GM12878 (cell line): ENCODE measurements around the gene TBC1D20. TPM values are rescaled to one million over a fixed set of nuclear protein-coding genes. Genes with fewer than 3 reads are reported as not detected.

ENCODE experiments used
- ATAC-seq: fragments of 200-7000 bp; cut with Tn5 transposase; 3 replicates; pipeline ENCODE4 v1.9.1; 2020; ENCODE audit warnings: mild to moderate bottlenecking, moderate library complexity
- BruUV-seq: library from RNA; stranded (reverse); fragments of 400-500 nt; replicated peaks from 2 replicates; lab custom pipeline; 2021; lab: Mats Ljungman, UMichigan
- CTCF ChIA-PET: fragments of 300-600 bp; sonication (Branson Sonifier 250); formaldehyde crosslinking; extraction: SDS; loops from one replicate; lab custom pipeline; 2021; ENCODE audit warnings: inconsistent platforms; lab: Yijun Ruan, JAX
- POLR2A ChIA-PET: fragments of 350-600 bp; formaldehyde crosslinking; extraction: SDS; loops from one replicate; lab custom pipeline; 2021; ENCODE audit warnings: inconsistent platforms; lab: Charles Lee
- RAD21 ChIA-PET: fragments of 300-600 bp; sonication (Branson Sonifier 250); formaldehyde crosslinking; loops from one replicate; lab custom pipeline; 2023; ENCODE audit warnings: antibody characterized with exemption; ENCODE audit not compliant: unreplicated experiment; lab: Charles Lee
- SMC1A ChIA-PET: fragments of 300-600 bp; sonication (Branson Sonifier 250); formaldehyde crosslinking; loops from one replicate; lab custom pipeline; 2023; ENCODE audit not compliant: unreplicated experiment, uncharacterized antibody; lab: Charles Lee
- DNase-seq: peaks from one replicate; pipeline ENCODE4 v3.0.0-alpha.2; 2011; ENCODE audit warnings: low read depth, low spot score
- FAIRE-seq: peaks from 3 replicates; lab custom pipeline; 2011; peaks lifted over from hg19 to GRCh38; lab: Jason Lieb, UNC
- H2AFZ ChIP-seq: 2 replicates; pipeline ENCODE4 v1.6.0; 2011; ENCODE audit warnings: low read depth, low read length, control low read depth; ENCODE audit not compliant: control insufficient read depth
- H3K27ac ChIP-seq: 2 replicates; pipeline ENCODE4 v1.5.1; 2011; ENCODE audit warnings: control low read depth; ENCODE audit not compliant: control insufficient read depth, insufficient read depth
- H3K27me3 ChIP-seq, 2 experiments: replicated peaks in 1 of 2; 2 replicates each; pipeline versions ENCODE4 v1.6.0 to v1.6.1; 2011; ENCODE audit warnings: low read length in 1 of 2; ENCODE audit not compliant: control insufficient read depth in 2 of 2, insufficient read depth in 2 of 2
- H3K36me3 ChIP-seq, 2 experiments: 2 replicates each; pipeline ENCODE4 v1.5.1; 2011; ENCODE audit warnings: low read length in 1 of 2; ENCODE audit not compliant: control insufficient read depth in 2 of 2, insufficient read depth in 2 of 2
- H3K4me1 ChIP-seq: 2 replicates; pipeline ENCODE4 v1.6.1; 2011; ENCODE audit warnings: mild to moderate bottlenecking, low read length, moderate library complexity, mixed read lengths; ENCODE audit not compliant: control insufficient read depth, insufficient read depth
- H3K4me2 ChIP-seq: 2 replicates; pipeline ENCODE4 v1.6.0; 2011; ENCODE audit warnings: control low read depth; ENCODE audit not compliant: control insufficient read depth, insufficient read depth
- H3K4me3 ChIP-seq: fragments of 200-600 bp; sonication (generic); 2 replicates; pipeline ENCODE4 v1.5.1; 2016
- H3K79me2 ChIP-seq: 2 replicates; pipeline ENCODE4 v1.6.0; 2011; ENCODE audit warnings: low read length; ENCODE audit not compliant: control insufficient read depth, insufficient read depth
- H3K9ac ChIP-seq: 2 replicates; pipeline ENCODE4 v1.8.0; 2011; ENCODE audit warnings: low read length, control low read depth, mixed read lengths; ENCODE audit not compliant: control insufficient read depth, insufficient read depth
- H3K9me3 ChIP-seq: replicated peaks from 3 replicates; pipeline ENCODE4 v1.5.1; 2011; ENCODE audit warnings: mild to moderate bottlenecking, low read length; ENCODE audit not compliant: control insufficient read depth, insufficient read depth
- H4K20me1 ChIP-seq: 2 replicates; pipeline ENCODE4 v1.6.0; 2011; ENCODE audit not compliant: control insufficient read depth, insufficient read depth
- ASH2L ChIP-seq: fragments of 300-600, 200-600 bp; sonication (generic); IDR thresholded peaks from 2 replicates; pipeline ENCODE4 v1.6.1; 2017; ENCODE audit warnings: low read depth, mild to moderate bottlenecking, borderline replicate concordance
- ATF3 ChIP-seq: IDR thresholded peaks from 2 replicates; pipeline ENCODE4 v1.6.1; 2011; ENCODE audit warnings: low read depth, mild to moderate bottlenecking, low read length, moderate library complexity, borderline replicate concordance; ENCODE audit errors: extremely low read depth
- FOXM1 ChIP-seq: IDR thresholded peaks from 2 replicates; pipeline ENCODE4 v1.6.1; 2012; ENCODE audit warnings: low read depth, mild to moderate bottlenecking, inconsistent platforms, low read length, moderate library complexity
- HCFC1 ChIP-seq: fragments of 150-350 bp; IDR thresholded peaks from 2 replicates; pipeline ENCODE4 v1.6.1; 2014; ENCODE audit warnings: low read length
- IKZF1 ChIP-seq: fragments of 450-650 bp; conservative IDR thresholded peaks from 2 replicates; pipeline ENCODE4 v1.6.1; 2017; ENCODE audit warnings: antibody characterized with exemption, mild to moderate bottlenecking
- IKZF2 ChIP-seq, 2 experiments: fragments of 450-650 bp; IDR thresholded peaks; 2 replicates each; pipeline ENCODE4 v1.6.1; 2017; ENCODE audit warnings: mild to moderate bottlenecking in 2 of 2, moderate library complexity in 2 of 2
- MEF2B ChIP-seq: fragments of 450-650 bp; IDR thresholded peaks from 2 replicates; pipeline ENCODE4 v1.6.1; 2018; ENCODE audit warnings: mild to moderate bottlenecking, moderate library complexity; ENCODE audit not compliant: partially characterized antibody, poor library complexity, severe bottlenecking
- NR2C1 ChIP-seq: fragments of 450-650 bp; IDR thresholded peaks from 2 replicates; pipeline ENCODE4 v1.6.1; 2017; ENCODE audit warnings: antibody characterized with exemption, mild to moderate bottlenecking, moderate library complexity
- PAX8 ChIP-seq: fragments of 450-650 bp; IDR thresholded peaks from 2 replicates; pipeline ENCODE4 v1.6.1; 2017; ENCODE audit warnings: mild to moderate bottlenecking, moderate library complexity
- POU2F2 ChIP-seq: IDR thresholded peaks from 3 replicates; pipeline ENCODE4 v1.6.1; 2011; ENCODE audit warnings: low read depth, mild to moderate bottlenecking, low read length, borderline replicate concordance
- RAD21 ChIP-seq: IDR thresholded peaks from 2 replicates; pipeline ENCODE4 v1.6.1; 2011; ENCODE audit warnings: mild to moderate bottlenecking, low read depth, low read length, moderate library complexity; ENCODE audit not compliant: insufficient read depth
- RCOR1 ChIP-seq: conservative IDR thresholded peaks from 2 replicates; pipeline ENCODE4 v1.6.1; 2012; ENCODE audit warnings: low read depth, low read length, improper control_type of control experiment
- RFX5 ChIP-seq: IDR thresholded peaks from 2 replicates; pipeline ENCODE4 v1.6.1; 2011; ENCODE audit warnings: low read depth, low read length, improper control_type of control experiment
- SIN3A ChIP-seq: IDR thresholded peaks from 2 replicates; pipeline ENCODE4 v1.6.1; 2012; ENCODE audit warnings: low read depth, low read length, improper control_type of control experiment
- SIX5 ChIP-seq: IDR thresholded peaks from 2 replicates; pipeline ENCODE4 v1.6.1; 2011; ENCODE audit warnings: mild to moderate bottlenecking, low read depth, low read length, moderate library complexity; ENCODE audit not compliant: severe bottlenecking
- SMC3 ChIP-seq: IDR thresholded peaks from 2 replicates; pipeline ENCODE4 v1.6.1; 2011; ENCODE audit warnings: low read length, improper control_type of control experiment, borderline replicate concordance
- SRF ChIP-seq, 2 experiments: IDR thresholded peaks; 2 replicates each; pipeline ENCODE4 v1.6.1; 2011; ENCODE audit warnings: low read depth in 2 of 2, low read length in 2 of 2, mild to moderate bottlenecking in 1 of 2, moderate library complexity in 1 of 2
- YY1 ChIP-seq: IDR thresholded peaks from 2 replicates; pipeline ENCODE4 v1.6.1; 2011; ENCODE audit warnings: low read depth, mild to moderate bottlenecking, low read length
- WGBS: methylation state at CpG from one replicate; pipeline ENCODE4 v1.1.6; 2016; ENCODE audit warnings: low lambda C conversion rate; ENCODE audit not compliant: insufficient replicate concordance, insufficient coverage; ENCODE audit errors: missing lambda C conversion rate; 5-methylcytosine and 5-hydroxymethylcytosine counted together
- in situ Hi-C: fragments of 300-500 bp; cut with MboI; formaldehyde crosslinking; loops from 9 replicates; pipeline ENCODE4 v1.14.3; 2018; ENCODE audit warnings: mixed read lengths
- intact Hi-C: fragments of 100-400 bp; cut with micrococcal nuclease; formaldehyde crosslinking; loops from one replicate; pipeline ENCODE4 v1.14.2; 2022; ENCODE audit not compliant: unreplicated experiment
- polyA plus RNA-seq, 11 experiments: library from polyadenylated mRNA; depleted of rRNA in 4 of 11; unstranded in 6 of 11; stranded (reverse) in 5 of 11; fragments of >200 nt; fragmentation: Nextera tagmentation in 4 of 11; fragmentation: Illumina TruSeq in 1 of 11; extraction: Ambion mirVana in 4 of 11; extraction: Trizol in 1 of 11; gene quantifications; 1 replicate in 1 of 11; 2 replicates in 10 of 11; pipeline versions ENCODE4 v1.2.1 to v1.2.3, GENCODE V29; 2011 to 2016; ENCODE audit warnings: inconsistent platforms in 2 of 11, missing spikeins in 2 of 11, low read depth in 1 of 11
- total RNA-seq, 4 experiments: library from RNA; depleted of rRNA in 3 of 4; stranded (reverse); fragments of >200 nt in 3 of 4; fragmentation: Illumina TruSeq in 1 of 4; extraction: Trizol in 1 of 4; gene quantifications; 2 replicates each; pipeline versions ENCODE4 v1.2.1 to v1.2.3, GENCODE V29; 2013 to 2021
- TF ChIP-seq, protein P1 (sequence below), 3 experiments: IDR thresholded peaks in 2 of 3; conservative IDR thresholded peaks in 1 of 3; 2 replicates each; pipeline ENCODE4 v1.5.1; 2011; ENCODE audit warnings: low read depth in 3 of 3, low read length in 3 of 3, mild to moderate bottlenecking in 3 of 3, control low read depth in 2 of 3, moderate library complexity in 2 of 3, inconsistent platforms in 1 of 3, mixed read lengths in 1 of 3; ENCODE audit not compliant: control insufficient read depth in 2 of 3, insufficient read depth in 1 of 3; ENCODE audit errors: extremely low read depth in 1 of 3
- TF ChIP-seq, protein P2 (sequence below): IDR thresholded peaks from 2 replicates; pipeline ENCODE4 v1.6.1; 2012; ENCODE audit warnings: low read depth, low read length, improper control_type of control experiment

Gene TBC1D20
- total and polyA plus RNA-seq, 10 of the 15 experiments (the other 5 are each of a cell fraction or from before 2014, with no cell fraction given), result 4.3 to 17.9 (median 11.2) TPM

DNA sequence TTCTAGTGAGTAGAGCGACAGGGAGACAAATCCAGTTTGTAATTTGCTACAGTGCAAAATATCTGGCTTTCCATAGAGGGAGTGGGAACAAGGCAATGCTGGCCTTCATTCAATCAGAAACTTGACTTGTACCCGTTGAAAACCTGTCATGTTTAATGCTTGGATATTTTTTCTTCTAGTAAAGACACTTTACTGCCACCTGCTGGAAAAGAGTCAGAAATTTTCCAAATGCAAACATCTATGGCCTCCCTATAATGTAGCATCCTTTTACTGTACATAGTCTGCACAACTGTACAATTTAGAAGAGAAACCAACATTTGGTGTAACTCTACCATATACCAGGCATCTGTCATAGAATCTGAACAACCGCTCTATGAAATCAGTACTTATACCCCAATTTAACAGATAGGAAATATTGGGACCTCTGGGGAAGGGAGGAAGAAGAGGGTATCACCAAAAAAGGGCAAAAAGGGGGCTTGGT lies 16.7 kb upstream of the TBC1D20 start:
- peak; percentile 76 for FAIRE-seq
- in situ Hi-C loops, result loop anchor here (5.0 kb wide), 1 partner anchor 127 kb away; no protein-coding TSS in a partner anchor
- Histone ChIP-seq H3K9ac (no peak overlapping the region), H3K4me3 (no peak overlapping the region), H3K9me3 (no peaks in the 10 kb centered on the region), H3K27ac (no peak overlapping the region), H2AFZ (no peak overlapping the region), H3K4me2 (no peak overlapping the region), H3K79me2 (no peaks in the 10 kb centered on the region), H3K36me3 (peaks cover 5 to 14% of the 10 kb centered on the region in 2 experiments), H4K20me1 (no peaks in the 10 kb centered on the region), H3K27me3 (no peaks in the 10 kb centered on the region), H3K4me1 (no peaks in the 10 kb centered on the region)
- intact Hi-C loops, result loop anchor here (1.0 kb wide), 2 partner anchors 72 to 125 kb away; no protein-coding TSS in a partner anchor
- ChIA-PET POLR2A (no interaction called here), SMC1A (interaction anchor here (0.9 to 1.3 kb wide), 6 partner anchors 71 to 126 kb away, joined by 3 to 6 read pairs (median 4); no protein-coding TSS in a partner anchor), CTCF (interaction anchor here (1.0 to 5.2 kb wide), 6 partner anchors 46 to 127 kb away, joined by 3 to 41 read pairs (median 6); no protein-coding TSS in a partner anchor), RAD21 (interaction anchor here (1.0 to 2.1 kb wide), 2 partner anchors 116 to 124 kb away, joined by 4 to 10 read pairs; no protein-coding TSS in a partner anchor)
- DNase-seq, result no peak
- WGBS, result 64% methylated on average over 3 of the region's 3 CpGs
- no TSS peak for BruUV-seq
- peak; percentile 87 for ATAC-seq
- peak; percentile 75 for TF ChIP-seq RAD21
- TF ChIP-seq RCOR1, result no peak
- TF ChIP-seq ATF3, result no peak
- TF ChIP-seq NR2C1, result no peak
- no peak for TF ChIP-seq ASH2L
- no peak for TF ChIP-seq RFX5
- TF ChIP-seq IKZF2 (IDR thresholded peaks at IDR 0.05), result no peak
- no peak for TF ChIP-seq MEF2B
- no peak for TF ChIP-seq POU2F2
- TF ChIP-seq SIN3A, result no peak
- peak; percentile 24; the same call in 1 of the 2 replicates for TF ChIP-seq YY1
- TF ChIP-seq HCFC1, result no peak
- peak; percentile 84 for TF ChIP-seq SMC3
- TF ChIP-seq, protein P1, sequence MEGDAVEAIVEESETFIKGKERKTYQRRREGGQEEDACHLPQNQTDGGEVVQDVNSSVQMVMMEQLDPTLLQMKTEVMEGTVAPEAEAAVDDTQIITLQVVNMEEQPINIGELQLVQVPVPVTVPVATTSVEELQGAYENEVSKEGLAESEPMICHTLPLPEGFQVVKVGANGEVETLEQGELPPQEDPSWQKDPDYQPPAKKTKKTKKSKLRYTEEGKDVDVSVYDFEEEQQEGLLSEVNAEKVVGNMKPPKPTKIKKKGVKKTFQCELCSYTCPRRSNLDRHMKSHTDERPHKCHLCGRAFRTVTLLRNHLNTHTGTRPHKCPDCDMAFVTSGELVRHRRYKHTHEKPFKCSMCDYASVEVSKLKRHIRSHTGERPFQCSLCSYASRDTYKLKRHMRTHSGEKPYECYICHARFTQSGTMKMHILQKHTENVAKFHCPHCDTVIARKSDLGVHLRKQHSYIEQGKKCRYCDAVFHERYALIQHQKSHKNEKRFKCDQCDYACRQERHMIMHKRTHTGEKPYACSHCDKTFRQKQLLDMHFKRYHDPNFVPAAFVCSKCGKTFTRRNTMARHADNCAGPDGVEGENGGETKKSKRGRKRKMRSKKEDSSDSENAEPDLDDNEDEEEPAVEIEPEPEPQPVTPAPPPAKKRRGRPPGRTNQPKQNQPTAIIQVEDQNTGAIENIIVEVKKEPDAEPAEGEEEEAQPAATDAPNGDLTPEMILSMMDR (IDR thresholded peaks at IDR 0.05 in 2 of 3, conservative IDR thresholded peaks at IDR 0.05 in 1 of 3; ENCODE audit: control insufficient read depth in 2 of 3, extremely low read depth in 1 of 3, insufficient read depth in 1 of 3, low read depth in 3 of 3, low read length in 3 of 3), result peak; percentile 47 to 68 (median 57); a peak in 5 of 6 replicates
- TF ChIP-seq, protein P2, sequence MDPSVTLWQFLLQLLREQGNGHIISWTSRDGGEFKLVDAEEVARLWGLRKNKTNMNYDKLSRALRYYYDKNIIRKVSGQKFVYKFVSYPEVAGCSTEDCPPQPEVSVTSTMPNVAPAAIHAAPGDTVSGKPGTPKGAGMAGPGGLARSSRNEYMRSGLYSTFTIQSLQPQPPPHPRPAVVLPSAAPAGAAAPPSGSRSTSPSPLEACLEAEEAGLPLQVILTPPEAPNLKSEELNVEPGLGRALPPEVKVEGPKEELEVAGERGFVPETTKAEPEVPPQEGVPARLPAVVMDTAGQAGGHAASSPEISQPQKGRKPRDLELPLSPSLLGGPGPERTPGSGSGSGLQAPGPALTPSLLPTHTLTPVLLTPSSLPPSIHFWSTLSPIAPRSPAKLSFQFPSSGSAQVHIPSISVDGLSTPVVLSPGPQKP, result no peak
- no peak for TF ChIP-seq PAX8
- TF ChIP-seq IKZF1, result no peak
- TF ChIP-seq FOXM1, result 0 out of 2 replicates have a peak, but pooled peaks have one; percentile 25
- no peak for TF ChIP-seq SIX5
- no peak for TF ChIP-seq SRF (IDR thresholded peaks at IDR 0.05; ENCODE audit: low read depth in 2 of 2, low read length in 2 of 2)
